PC-3 (cell line): ENCODE measurements around the gene EPHB1. TPM values are rescaled to one million over a fixed set of nuclear protein-coding genes. Genes with fewer than 3 reads are reported as not detected.

Source experiments
- ATAC-seq: fragments of 200-7000 bp; cut with Tn5 transposase; 2 replicates; pipeline ENCODE4 v1.9.1; 2020; ENCODE audit warnings: mild to moderate bottlenecking, moderate library complexity
- BruUV-seq: library from RNA; stranded (reverse); fragments of 400-500 nt; replicated peaks from 2 replicates; lab custom pipeline; 2021; lab: Mats Ljungman, UMichigan
- CTCF ChIA-PET: fragments of 300-600 bp; sonication (Branson Sonifier 250); formaldehyde crosslinking; loops from one replicate; lab custom pipeline; 2022; ENCODE audit warnings: antibody characterized with exemption; lab: Charles Lee
- POLR2A ChIA-PET: fragments of 300-600 bp; sonication (Branson Sonifier 250); formaldehyde crosslinking; loops from one replicate; lab custom pipeline; 2022; ENCODE audit warnings: antibody characterized with exemption; ENCODE audit not compliant: unreplicated experiment; lab: Charles Lee
- DNase-seq: peaks from one replicate; pipeline ENCODE4 v3.0.0-alpha.2; 2015
- H2AFZ ChIP-seq: fragments of 300-600 bp; sonication (generic); 2 replicates; pipeline ENCODE4 v1.6.0; 2016; ENCODE audit warnings: antibody characterized with exemption, low read length
- H3F3A ChIP-seq: fragments of 300-600 bp; sonication (generic); one replicate; pipeline ENCODE4 v1.6.0; 2017; ENCODE audit warnings: antibody characterized with exemption, low read length, control low read depth, mild to moderate bottlenecking; ENCODE audit not compliant: unreplicated experiment
- H3K27ac ChIP-seq: fragments of 300-600 bp; sonication (generic); 2 replicates; pipeline ENCODE4 v1.5.1; 2016; ENCODE audit warnings: mild to moderate bottlenecking, low read length
- H3K27me3 ChIP-seq: fragments of 300-600 bp; sonication (generic); 2 replicates; pipeline ENCODE4 v1.6.1; 2016; ENCODE audit warnings: low read length, mixed read lengths
- H3K36me3 ChIP-seq: fragments of 300-600 bp; sonication (generic); 2 replicates; pipeline ENCODE4 v1.6.1; 2016; ENCODE audit warnings: low read depth, mixed run types, low read length, mixed read lengths
- H3K4me1 ChIP-seq: fragments of 300-600 bp; sonication (generic); 2 replicates; pipeline ENCODE4 v1.5.1; 2016; ENCODE audit warnings: low read length; ENCODE audit not compliant: insufficient read depth
- H3K4me2 ChIP-seq: fragments of 300-600 bp; sonication (generic); 2 replicates; pipeline ENCODE4 v1.6.0; 2016; ENCODE audit warnings: low read length
- H3K4me3 ChIP-seq: fragments of 300-600 bp; sonication (generic); 2 replicates; pipeline ENCODE4 v1.5.1; 2016; ENCODE audit warnings: mild to moderate bottlenecking, low read length, mixed read lengths
- H3K79me2 ChIP-seq: fragments of 300-600 bp; sonication (generic); 2 replicates; pipeline ENCODE4 v1.6.1; 2017; ENCODE audit warnings: low read length, mixed read lengths
- H3K9ac ChIP-seq: fragments of 300-600 bp; sonication (generic); 2 replicates; pipeline ENCODE4 v1.6.0; 2016; ENCODE audit warnings: mild to moderate bottlenecking, low read length
- H3K9me2 ChIP-seq: fragments of 300-600 bp; sonication (generic); replicated peaks from 2 replicates; pipeline ENCODE4 v1.6.1; 2016; ENCODE audit warnings: mixed run types, low read length, mixed read lengths
- H3K9me3 ChIP-seq: fragments of 300-600 bp; sonication (generic); 2 replicates; pipeline ENCODE4 v1.6.1; 2016; ENCODE audit warnings: low read length, mixed read lengths
- H4K20me1 ChIP-seq: fragments of 300-600 bp; sonication (generic); 2 replicates; pipeline ENCODE4 v1.6.1; 2016; ENCODE audit warnings: low read length, mixed read lengths
- EZH2 ChIP-seq: fragments of 300-600 bp; sonication (generic); IDR thresholded peaks from one replicate; pipeline ENCODE4 v1.6.1; 2017; ENCODE audit warnings: antibody characterized with exemption, mild to moderate bottlenecking, low read length; ENCODE audit not compliant: unreplicated experiment
- EZH2phosphoT487 ChIP-seq: fragments of 300-600 bp; sonication (generic); IDR thresholded peaks from 2 replicates; pipeline ENCODE4 v1.6.1; 2018; ENCODE audit warnings: mild to moderate bottlenecking, antibody characterized with exemption, low read length, borderline replicate concordance
- intact Hi-C: fragments of 100-400 bp; cut with micrococcal nuclease; formaldehyde crosslinking; loops from 2 replicates; pipeline ENCODE4 v1.9.0; 2023
- total RNA-seq: library from RNA; depleted of rRNA; stranded (reverse); fragments of >200 nt; gene quantifications from 2 replicates; pipeline ENCODE4 v1.2.3, GENCODE V29; 2014
- TF ChIP-seq, protein P1 (sequence below): fragments of 300-600 bp; sonication (generic); conservative IDR thresholded peaks from 2 replicates; pipeline ENCODE4 v1.5.1; 2017; ENCODE audit warnings: antibody characterized with exemption, low read depth, mild to moderate bottlenecking, low read length

The EPHB1 gene
- total RNA-seq, 1 experiment from 2014 or later, result 0.69 TPM

DNA sequence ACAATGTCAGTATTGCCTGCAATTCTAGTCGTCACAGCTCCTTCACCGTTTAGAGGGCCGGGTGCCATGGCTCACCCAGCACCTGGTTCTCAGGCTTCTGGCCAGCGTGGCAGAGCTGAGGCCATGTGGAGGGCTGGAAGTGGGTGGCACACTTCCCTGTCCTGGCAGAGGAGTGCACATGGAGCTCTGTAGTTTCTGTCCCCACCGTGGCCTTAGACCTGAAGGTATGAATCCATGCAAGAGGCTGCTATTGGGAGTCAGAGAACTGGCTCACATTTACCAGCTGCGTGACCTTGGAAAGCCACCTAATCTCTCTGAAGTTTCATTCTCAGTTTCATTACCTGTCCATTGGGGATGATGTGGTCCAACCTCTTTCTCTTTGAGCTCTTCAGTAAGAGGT is 22.2 kb downstream of the EPHB1 start:
- no peaks in the 10 kb centered on the region for H3K36me3 ChIP-seq
- no peak overlapping the region for H3K4me3 ChIP-seq
- no TSS peak for BruUV-seq
- ATAC-seq (no peak), DNase-seq (no peak)
- H3K9ac ChIP-seq, result no peak overlapping the region
- CTCF ChIA-PET, result no interaction called here
- no peaks in the 10 kb centered on the region for H4K20me1 ChIP-seq
- H3K27ac ChIP-seq, result no peak overlapping the region
- no peak overlapping the region for H2AFZ ChIP-seq
- H3K4me1 ChIP-seq, result no peaks in the 10 kb centered on the region
- H3K9me3 ChIP-seq, result no peaks in the 10 kb centered on the region
- intact Hi-C loops, result no loop called here
- no peaks in the 10 kb centered on the region for H3K27me3 ChIP-seq
- POLR2A ChIA-PET, result no interaction called here
- H3K9me2 ChIP-seq, result no peaks in the 10 kb centered on the region
- no peak overlapping the region for H3K4me2 ChIP-seq
- TF ChIP-seq EZH2phosphoT487 (no peak), EZH2 (no peak)
- TF ChIP-seq, protein P1, sequence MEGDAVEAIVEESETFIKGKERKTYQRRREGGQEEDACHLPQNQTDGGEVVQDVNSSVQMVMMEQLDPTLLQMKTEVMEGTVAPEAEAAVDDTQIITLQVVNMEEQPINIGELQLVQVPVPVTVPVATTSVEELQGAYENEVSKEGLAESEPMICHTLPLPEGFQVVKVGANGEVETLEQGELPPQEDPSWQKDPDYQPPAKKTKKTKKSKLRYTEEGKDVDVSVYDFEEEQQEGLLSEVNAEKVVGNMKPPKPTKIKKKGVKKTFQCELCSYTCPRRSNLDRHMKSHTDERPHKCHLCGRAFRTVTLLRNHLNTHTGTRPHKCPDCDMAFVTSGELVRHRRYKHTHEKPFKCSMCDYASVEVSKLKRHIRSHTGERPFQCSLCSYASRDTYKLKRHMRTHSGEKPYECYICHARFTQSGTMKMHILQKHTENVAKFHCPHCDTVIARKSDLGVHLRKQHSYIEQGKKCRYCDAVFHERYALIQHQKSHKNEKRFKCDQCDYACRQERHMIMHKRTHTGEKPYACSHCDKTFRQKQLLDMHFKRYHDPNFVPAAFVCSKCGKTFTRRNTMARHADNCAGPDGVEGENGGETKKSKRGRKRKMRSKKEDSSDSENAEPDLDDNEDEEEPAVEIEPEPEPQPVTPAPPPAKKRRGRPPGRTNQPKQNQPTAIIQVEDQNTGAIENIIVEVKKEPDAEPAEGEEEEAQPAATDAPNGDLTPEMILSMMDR, result no peak
- no peaks in the 10 kb centered on the region for H3K79me2 ChIP-seq
- no peaks in the 10 kb centered on the region for H3F3A ChIP-seq

DNA sequence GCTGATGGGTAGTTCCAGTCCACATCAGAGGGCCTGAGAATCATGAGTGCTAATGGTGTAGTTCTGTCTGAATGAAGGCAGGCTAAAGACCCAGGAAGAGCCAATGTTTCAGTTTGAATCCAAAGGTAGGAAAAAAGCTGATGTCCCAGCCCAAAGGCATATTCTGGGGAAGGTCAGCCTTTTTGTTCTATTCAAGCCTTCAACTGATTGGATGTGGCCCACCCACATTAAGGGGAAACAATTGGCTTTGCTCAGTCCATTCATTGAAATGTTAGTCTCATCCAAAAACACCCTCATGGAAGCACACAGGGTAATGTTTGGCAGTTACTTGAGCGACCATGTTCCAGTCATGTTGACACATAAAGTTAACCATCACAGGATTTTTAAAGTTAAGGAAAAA is 25.9 kb downstream of the EPHB1 start:
- Histone ChIP-seq H4K20me1 (no peaks in the 10 kb centered on the region), H3K27ac (no peak overlapping the region), H3K9me3 (no peaks in the 10 kb centered on the region), H3K4me2 (no peak overlapping the region), H3K27me3 (no peaks in the 10 kb centered on the region), H3K9ac (no peak overlapping the region), H3F3A (no peaks in the 10 kb centered on the region), H3K4me3 (no peak overlapping the region), H3K79me2 (no peaks in the 10 kb centered on the region), H3K4me1 (no peaks in the 10 kb centered on the region), H2AFZ (no peak overlapping the region), H3K9me2 (no peaks in the 10 kb centered on the region), H3K36me3 (no peaks in the 10 kb centered on the region)
- intact Hi-C loops, result no loop called here
- ChIA-PET POLR2A (no interaction called here), CTCF (no interaction called here)
- DNase-seq, result no peak
- TF ChIP-seq EZH2 (no peak), EZH2phosphoT487 (no peak)
- TF ChIP-seq, protein P1, result no peak
- BruUV-seq, result no TSS peak
- no peak for ATAC-seq

DNA sequence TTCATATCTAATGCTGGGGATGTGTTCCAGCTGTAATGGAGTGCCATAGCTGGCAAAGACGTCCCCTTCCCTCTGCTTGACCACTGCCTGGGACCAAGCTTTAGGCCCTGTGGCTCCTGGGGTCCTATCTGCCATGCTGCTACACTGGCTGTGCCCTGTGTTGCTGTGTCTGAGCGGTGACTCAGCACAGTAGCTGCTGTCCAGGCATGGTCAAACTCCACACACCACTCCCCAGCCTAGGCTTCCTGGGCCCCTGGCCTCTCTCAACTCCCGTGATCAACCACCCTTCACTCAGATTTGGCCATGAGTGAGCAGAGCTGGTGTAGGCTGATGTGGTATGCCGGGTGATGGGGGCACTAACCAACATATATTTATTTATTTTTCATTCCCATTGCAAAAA is 27.0 kb downstream of the EPHB1 start:
- Histone ChIP-seq H3K36me3 (no peaks in the 10 kb centered on the region), H3K79me2 (no peaks in the 10 kb centered on the region), H3K4me1 (no peaks in the 10 kb centered on the region), H3K9me3 (no peaks in the 10 kb centered on the region), H3K27me3 (no peaks in the 10 kb centered on the region), H3K9me2 (no peaks in the 10 kb centered on the region), H3K4me2 (no peak overlapping the region), H3K27ac (no peak overlapping the region), H3F3A (no peaks in the 10 kb centered on the region), H4K20me1 (no peaks in the 10 kb centered on the region), H3K4me3 (no peak overlapping the region), H2AFZ (no peak overlapping the region), H3K9ac (no peak overlapping the region)
- DNase-seq, result no peak
- ChIA-PET CTCF (no interaction called here), POLR2A (no interaction called here)
- no peak for ATAC-seq
- no TSS peak for BruUV-seq
- intact Hi-C loops, result no loop called here
- TF ChIP-seq EZH2 (no peak), EZH2phosphoT487 (no peak)
- TF ChIP-seq, protein P1, result no peak
